Colonic mucosa (tissue), 4 donors: ENCODE results near the gene HJV. TPM values are rescaled to one million over a fixed set of nuclear protein-coding genes. Genes with fewer than 3 reads are reported as not detected.

ENCODE experiments used
- DNase-seq: peaks from one replicate; pipeline ENCODE4 v3.0.0-alpha.2; 2020
- H3K27ac ChIP-seq: fragments of 200-600 bp; one replicate; pipeline ENCODE4 v1.8.0; 2021
- H3K27me3 ChIP-seq: fragments of 200-600 bp; one replicate; pipeline ENCODE4 v1.8.0; 2021
- H3K36me3 ChIP-seq: fragments of 200-600 bp; one replicate; pipeline ENCODE4 v1.8.0; 2021
- H3K4me1 ChIP-seq: fragments of 200-600 bp; one replicate; pipeline ENCODE4 v1.8.0; 2021; ENCODE audit warnings: mild to moderate bottlenecking
- H3K4me3 ChIP-seq: fragments of 200-600 bp; one replicate; pipeline ENCODE4 v1.8.0; 2021
- H3K9ac ChIP-seq, 2 donors: one replicate each; pipeline ENCODE4 v1.7.0; 2013; ENCODE audit warnings: control low read depth in 2 of 2, low read depth in 2 of 2, low read length in 2 of 2
- H3K9me3 ChIP-seq: fragments of 200-600 bp; one replicate; pipeline ENCODE4 v1.8.0; 2021
- CTCF ChIP-seq: fragments of 200-600 bp; IDR thresholded peaks from one replicate; pipeline ENCODE4 v1.8.0; 2022; ENCODE audit warnings: antibody characterized with exemption, mild to moderate bottlenecking
- intact Hi-C: fragments of 100-400 bp; cut with DNase I; formaldehyde crosslinking; loops from one replicate; pipeline ENCODE4 v1.14.1; 2022
- total RNA-seq, 2 donors: library from RNA; stranded (reverse); fragmentation: NEBNext Ultra II Directional in 1 of 2; extraction: Animal tissue kit (Norgen Biotek cat#: 25700) in 1 of 2; gene quantifications; one replicate each; pipeline ENCODE4 v1.2.1, GENCODE V29; 2021
- donor health status: healthy.
- donor health status: DM: no; HTN: no; CAD: no.
- donor health status: DM: no; HTN: no; CAD: no.

Gene HJV
- total RNA-seq, 2 donors from 2014 or later: not detected

- Histone ChIP-seq H3K9ac (peak overlapping the region in 1 of 2 donors; percentile 100), H3K9me3 (no peaks in the 10 kb centered on the region), H3K36me3 (peaks cover 9% of the 10 kb centered on the region), H3K27me3 (no peaks in the 10 kb centered on the region), H3K27ac (peak overlapping the region; percentile 94), H3K4me1 (peaks cover 11% of the 10 kb centered on the region), H3K4me3 (peak overlapping the region; percentile 79)
- no peak for DNase-seq
- intact Hi-C loops: no loop called here
- no peak for TF ChIP-seq CTCF
Observed at GRCh38 chr1:145997718-145998023, 23.9 kb downstream of the HJV start.

GRCh38 chr1:145997016-145997717, 24.4 kb downstream of the HJV start:
- Histone ChIP-seq H3K9ac (peak overlapping the region; percentile 69 to 100), H3K27me3 (no peaks in the 10 kb centered on the region), H3K36me3 (peaks cover 9% of the 10 kb centered on the region), H3K4me1 (peaks cover 11% of the 10 kb centered on the region), H3K9me3 (no peaks in the 10 kb centered on the region), H3K27ac (peak overlapping the region; percentile 94), H3K4me3 (peak overlapping the region; percentile 79)
- DNase-seq: no peak
- intact Hi-C loops: no loop called here
- TF ChIP-seq CTCF: no peak

- peak; percentile 99 for DNase-seq
- peaks cover 9% of the 10 kb centered on the region for H3K36me3 ChIP-seq
- peak within 1 kb of the TSS; percentile 94 for H3K27ac ChIP-seq
- intact Hi-C loops: no loop called here
- H3K9ac ChIP-seq: peak within 1 kb of the TSS; percentile 84 to 100
- no peaks in the 10 kb centered on the region for H3K27me3 ChIP-seq
- no peaks in the 10 kb centered on the region for H3K9me3 ChIP-seq
- peaks cover 11% of the 10 kb centered on the region for H3K4me1 ChIP-seq
- no peak for TF ChIP-seq CTCF
- peak within 1 kb of the TSS; percentile 79 for H3K4me3 ChIP-seq
Observed at GRCh38 chr1:145996433-145997015, 25.0 kb downstream of the HJV start, which contains the start of gene TXNIP. Gene TXNIP (minus strand): TSS chr1:145996579. CDS start chr1:145996266, 313 bp downstream.

- Histone ChIP-seq H3K36me3 (peaks cover 9% of the 10 kb centered on the region), H3K9me3 (no peaks in the 10 kb centered on the region), H3K27ac (peak overlapping the region; percentile 94), H3K4me3 (peak overlapping the region; percentile 79), H3K9ac (peak overlapping the region; percentile 84 to 100), H3K4me1 (peaks cover 11% of the 10 kb centered on the region), H3K27me3 (no peaks in the 10 kb centered on the region)
- no peak for DNase-seq
- TF ChIP-seq CTCF: no peak
- intact Hi-C loops: no loop called here
Observed at GRCh38 chr1:145995964-145996432, 25.5 kb downstream of the HJV start.

GRCh38 chr1:145995148-145995881, 26.2 kb downstream of the HJV start:
- intact Hi-C loops: no loop called here
- Histone ChIP-seq H3K9me3 (no peaks in the 10 kb centered on the region), H3K27me3 (no peaks in the 10 kb centered on the region), H3K36me3 (peaks cover 9% of the 10 kb centered on the region), H3K4me3 (peak overlapping the region; percentile 79), H3K27ac (peak overlapping the region; percentile 94), H3K9ac (peak overlapping the region; percentile 84 to 100), H3K4me1 (peaks cover 11% of the 10 kb centered on the region)
- TF ChIP-seq CTCF: no peak
- no peak for DNase-seq
